LoVo (cell line): Measurements from ENCODE around the gene XRCC4.

Experiments used
- DNase-seq: peaks from one replicate; pipeline ENCODE4 v3.0.0-alpha.2; 2016; ENCODE audit warnings: low spot score

The XRCC4 gene

GRCh38 chr5:83387041-83387440, 309.7 kb downstream of the XRCC4 start:
- no peak for DNase-seq

- no peak for DNase-seq
These were observed 311.3 kb downstream of the XRCC4 start for GRCh38 chr5:83388608-83389007.

GRCh38 chr5:83392766-83393503, 315.6 kb downstream of the XRCC4 start:
- DNase-seq = no peak

GRCh38 chr5:83393504-83393866, 316.1 kb downstream of the XRCC4 start:
- DNase-seq = no peak

GRCh38 chr5:83394190-83394589, 316.8 kb downstream of the XRCC4 start:
- DNase-seq = no peak

GRCh38 chr5:83396662-83397061, 319.3 kb downstream of the XRCC4 start:
- DNase-seq = no peak

- DNase-seq = no peak
These were observed 320.3 kb downstream of the XRCC4 start for GRCh38 chr5:83397658-83398057.

- no peak for DNase-seq
These were observed 322.9 kb downstream of the XRCC4 start for GRCh38 chr5:83400241-83400640.

GRCh38 chr5:83400701-83401100, 323.4 kb downstream of the XRCC4 start:
- DNase-seq = no peak

- DNase-seq = no peak
These were observed 323.9 kb downstream of the XRCC4 start for GRCh38 chr5:83401122-83401731.

GRCh38 chr5:83401775-83402174, 324.4 kb downstream of the XRCC4 start:
- no peak for DNase-seq
